GM19025 (cell line): ENCODE measurements around the gene MTHFD2.

ENCODE experiments used
- ATAC-seq: cut with Tn5 transposase; IDR thresholded peaks from one replicate; pipeline ENCODE4 v1.9.1; 2021; ENCODE audit warnings: mild to moderate bottlenecking, low read depth, moderate library complexity; ENCODE audit not compliant: unreplicated experiment

Gene MTHFD2

GRCh38 chr2:74260495-74260894, 62.1 kb downstream of the MTHFD2 start:
- no peak for ATAC-seq

GRCh38 chr2:74261204-74261864, 62.9 kb downstream of the MTHFD2 start:
- no peak for ATAC-seq

- ATAC-seq, result no peak
These were observed 64.3 kb downstream of the MTHFD2 start for GRCh38 chr2:74262681-74263080.

GRCh38 chr2:74264281-74264680, 65.9 kb downstream of the MTHFD2 start:
- no peak for ATAC-seq

- ATAC-seq, result no peak
These were observed 68.7 kb downstream of the MTHFD2 start for GRCh38 chr2:74267068-74267467.
